Effector CD8-positive, alpha-beta T cell (primary cell): ENCODE measurements around the gene CBX5.
"Not testable (repeated sequence)": the region's sequence is repeated elsewhere in the genome, so short reads cannot be mapped to it uniquely, and the experiment has no call there.

ENCODE experiments used
- DNase-seq: peaks from one replicate; lab custom pipeline; 2025; lab: John Stamatoyannopoulos, UW

Gene CBX5

GRCh38 chr12:54197010-54197409 lies 82.9 kb downstream of the CBX5 start:
- no peak for DNase-seq

GRCh38 chr12:54196396-54196795 lies 83.5 kb downstream of the CBX5 start:
- no peak for DNase-seq

GRCh38 chr12:54195737-54196347 lies 84.1 kb downstream of the CBX5 start:
- DNase-seq: no peak

GRCh38 chr12:54195080-54195736 lies 84.7 kb downstream of the CBX5 start:
- DNase-seq: no peak

- DNase-seq: not testable (repeated sequence)
Observed at GRCh38 chr12:54194611-54195010, 85.3 kb downstream of the CBX5 start.

- no peak for DNase-seq
Observed at GRCh38 chr12:54193434-54193833, 86.5 kb downstream of the CBX5 start.

- peak; percentile 65 for DNase-seq
Observed at GRCh38 chr12:54191550-54192022, 88.3 kb downstream of the CBX5 start.

GRCh38 chr12:54191126-54191525 lies 88.8 kb downstream of the CBX5 start:
- DNase-seq: no peak

- DNase-seq: no peak
Observed at GRCh38 chr12:54189198-54189539, 90.8 kb downstream of the CBX5 start.

GRCh38 chr12:54187075-54187474 lies 92.8 kb downstream of the CBX5 start:
- DNase-seq: no peak

- DNase-seq: no peak
Observed at GRCh38 chr12:54185919-54186318, 94.0 kb downstream of the CBX5 start.

- not testable (repeated sequence) for DNase-seq
Observed at GRCh38 chr12:54185297-54185696, 94.6 kb downstream of the CBX5 start.

GRCh38 chr12:54184024-54184805 lies 95.7 kb downstream of the CBX5 start:
- DNase-seq: no peak

- DNase-seq: no peak
Observed at GRCh38 chr12:54182981-54183380, 96.9 kb downstream of the CBX5 start.

- no peak for DNase-seq
Observed at GRCh38 chr12:54182086-54182485, 97.8 kb downstream of the CBX5 start.
